Measurements from ENCODE around the gene C22orf15.

- no peak for TF ChIP-seq EZH2 (IDR thresholded peaks at IDR 0.05; ENCODE audit: borderline replicate concordance)
- TF ChIP-seq, protein P1, sequence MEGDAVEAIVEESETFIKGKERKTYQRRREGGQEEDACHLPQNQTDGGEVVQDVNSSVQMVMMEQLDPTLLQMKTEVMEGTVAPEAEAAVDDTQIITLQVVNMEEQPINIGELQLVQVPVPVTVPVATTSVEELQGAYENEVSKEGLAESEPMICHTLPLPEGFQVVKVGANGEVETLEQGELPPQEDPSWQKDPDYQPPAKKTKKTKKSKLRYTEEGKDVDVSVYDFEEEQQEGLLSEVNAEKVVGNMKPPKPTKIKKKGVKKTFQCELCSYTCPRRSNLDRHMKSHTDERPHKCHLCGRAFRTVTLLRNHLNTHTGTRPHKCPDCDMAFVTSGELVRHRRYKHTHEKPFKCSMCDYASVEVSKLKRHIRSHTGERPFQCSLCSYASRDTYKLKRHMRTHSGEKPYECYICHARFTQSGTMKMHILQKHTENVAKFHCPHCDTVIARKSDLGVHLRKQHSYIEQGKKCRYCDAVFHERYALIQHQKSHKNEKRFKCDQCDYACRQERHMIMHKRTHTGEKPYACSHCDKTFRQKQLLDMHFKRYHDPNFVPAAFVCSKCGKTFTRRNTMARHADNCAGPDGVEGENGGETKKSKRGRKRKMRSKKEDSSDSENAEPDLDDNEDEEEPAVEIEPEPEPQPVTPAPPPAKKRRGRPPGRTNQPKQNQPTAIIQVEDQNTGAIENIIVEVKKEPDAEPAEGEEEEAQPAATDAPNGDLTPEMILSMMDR (IDR thresholded peaks at IDR 0.05; ENCODE audit: poor library complexity): no peak
- TF ChIP-seq EZH2phosphoT487 (IDR thresholded peaks at IDR 0.05; ENCODE audit: low read depth, severe bottlenecking, unreplicated experiment): no peak
Measured at GRCh38 chr22:23782252-23782651, 19.5 kb downstream of the C22orf15 start.

Measured in hepatocyte (in vitro differentiated cells).